ENCODE measurements around the gene BTBD17. TPM values are rescaled to one million over a fixed set of nuclear protein-coding genes. Genes with fewer than 3 reads are reported as not detected.

Gene BTBD17
- total RNA-seq, 4 donors from 2014 or later: 0.67 to 0.89 TPM; not detected in 2

DNA sequence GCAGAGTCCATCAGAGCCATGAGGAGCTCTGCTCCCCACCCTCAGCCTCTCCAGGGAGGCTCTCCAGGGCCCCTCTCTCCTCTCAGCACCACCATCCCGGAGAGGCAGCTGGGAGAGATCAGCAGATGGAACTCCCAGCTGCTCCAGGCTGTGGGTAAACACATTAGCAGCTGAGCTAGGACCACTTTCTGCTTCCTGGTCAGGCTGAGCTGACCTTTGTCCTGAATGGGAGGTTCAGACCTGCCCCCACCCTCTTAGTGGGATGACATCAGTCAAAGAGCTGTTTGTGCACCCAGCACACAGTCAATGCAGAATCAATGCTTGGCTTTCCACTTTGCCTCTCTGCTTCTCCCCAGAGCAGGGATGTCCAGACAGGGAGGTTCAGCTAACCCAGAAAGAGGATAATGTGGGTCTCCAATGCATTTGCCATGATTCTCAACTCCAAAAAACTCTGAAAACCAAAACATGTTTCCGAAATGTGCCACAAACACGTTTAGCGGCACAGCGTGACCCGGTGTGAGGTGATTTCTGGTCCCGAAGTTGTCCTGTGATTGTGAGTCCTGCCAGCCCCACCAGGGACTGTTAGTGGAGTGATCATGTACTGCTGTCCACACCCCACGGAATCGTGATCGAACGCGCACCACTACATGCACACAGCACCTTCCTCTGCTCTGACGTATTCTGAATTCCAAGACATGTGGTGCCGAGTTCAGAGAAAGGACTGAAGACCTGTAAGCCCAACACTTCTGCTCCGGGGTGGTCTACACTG, 12.4 kb upstream of the BTBD17 start:
- no peak for DNase-seq
- intact Hi-C loops (cut with DNase I): no loop called here
- WGBS, 2 donors: 71 to 86% methylated on average over 6 to 15 of the region's 15 CpGs
- no peaks in the 10 kb centered on the region for H3K4me1 ChIP-seq
- H3K27ac ChIP-seq: no peak overlapping the region
- TF ChIP-seq POLR2A (IDR thresholded peaks at IDR 0.05): no peak
- TF ChIP-seq, protein P1, sequence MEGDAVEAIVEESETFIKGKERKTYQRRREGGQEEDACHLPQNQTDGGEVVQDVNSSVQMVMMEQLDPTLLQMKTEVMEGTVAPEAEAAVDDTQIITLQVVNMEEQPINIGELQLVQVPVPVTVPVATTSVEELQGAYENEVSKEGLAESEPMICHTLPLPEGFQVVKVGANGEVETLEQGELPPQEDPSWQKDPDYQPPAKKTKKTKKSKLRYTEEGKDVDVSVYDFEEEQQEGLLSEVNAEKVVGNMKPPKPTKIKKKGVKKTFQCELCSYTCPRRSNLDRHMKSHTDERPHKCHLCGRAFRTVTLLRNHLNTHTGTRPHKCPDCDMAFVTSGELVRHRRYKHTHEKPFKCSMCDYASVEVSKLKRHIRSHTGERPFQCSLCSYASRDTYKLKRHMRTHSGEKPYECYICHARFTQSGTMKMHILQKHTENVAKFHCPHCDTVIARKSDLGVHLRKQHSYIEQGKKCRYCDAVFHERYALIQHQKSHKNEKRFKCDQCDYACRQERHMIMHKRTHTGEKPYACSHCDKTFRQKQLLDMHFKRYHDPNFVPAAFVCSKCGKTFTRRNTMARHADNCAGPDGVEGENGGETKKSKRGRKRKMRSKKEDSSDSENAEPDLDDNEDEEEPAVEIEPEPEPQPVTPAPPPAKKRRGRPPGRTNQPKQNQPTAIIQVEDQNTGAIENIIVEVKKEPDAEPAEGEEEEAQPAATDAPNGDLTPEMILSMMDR (IDR thresholded peaks at IDR 0.05): no peak
- no peaks in the 10 kb centered on the region for H3K27me3 ChIP-seq
- no peaks in the 10 kb centered on the region for H3K36me3 ChIP-seq
- H3K4me3 ChIP-seq (replicated peaks in 1 of 3): no peak overlapping the region
- H3K9me3 ChIP-seq: no peaks in the 10 kb centered on the region

GRCh38 chr17:74372426-74372825, 10.8 kb upstream of the BTBD17 start:
- DNase-seq: no peak
- Histone ChIP-seq H3K4me1 (peaks cover 0 to 11% of the 10 kb centered on the region in 2 donors), H3K4me3 (replicated peaks in 1 of 3) (no peak overlapping the region), H3K27ac (no peak overlapping the region), H3K9me3 (no peaks in the 10 kb centered on the region), H3K36me3 (no peaks in the 10 kb centered on the region), H3K27me3 (no peaks in the 10 kb centered on the region)
- WGBS, 2 donors: 88 to 93% methylated on average over 3 to 8 of the region's 9 CpGs
- TF ChIP-seq, protein P1 (IDR thresholded peaks at IDR 0.05): no peak
- no peak for TF ChIP-seq POLR2A (IDR thresholded peaks at IDR 0.05)
- intact Hi-C loops (cut with DNase I): no loop called here

DNA sequence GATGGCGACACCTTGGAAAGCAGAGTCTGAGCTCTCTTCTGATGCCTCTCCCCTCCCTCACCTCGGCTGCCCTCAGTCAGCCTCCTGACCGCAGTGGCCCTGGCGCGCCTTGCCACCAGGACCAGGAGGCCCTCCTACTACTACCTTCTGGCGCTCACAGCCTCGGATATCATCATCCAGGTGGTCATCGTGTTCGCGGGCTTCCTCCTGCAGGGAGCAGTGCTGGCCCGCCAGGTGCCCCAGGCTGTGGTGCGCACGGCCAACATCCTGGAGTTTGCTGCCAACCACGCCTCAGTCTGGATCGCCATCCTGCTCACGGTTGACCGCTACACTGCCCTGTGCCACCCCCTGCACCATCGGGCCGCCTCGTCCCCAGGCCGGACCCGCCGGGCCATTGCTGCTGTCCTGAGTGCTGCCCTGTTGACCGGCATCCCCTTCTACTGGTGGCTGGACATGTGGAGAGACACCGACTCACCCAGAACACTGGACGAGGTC, 10.0 kb upstream of the BTBD17 start:
- Histone ChIP-seq H3K9me3 (no peaks in the 10 kb centered on the region), H3K27ac (no peak overlapping the region), H3K4me3 (replicated peaks in 1 of 3) (no peak overlapping the region), H3K36me3 (no peaks in the 10 kb centered on the region), H3K27me3 (no peaks in the 10 kb centered on the region), H3K4me1 (peaks cover 0 to 11% of the 10 kb centered on the region in 2 donors)
- DNase-seq: no peak
- 94 to 95% methylated on average over 18 to 19 of the region's 26 CpGs for WGBS, 2 donors
- intact Hi-C loops (cut with DNase I): no loop called here
- TF ChIP-seq POLR2A (IDR thresholded peaks at IDR 0.05): no peak
- TF ChIP-seq, protein P1 (IDR thresholded peaks at IDR 0.05): no peak

- no peaks in the 10 kb centered on the region for H3K9me3 ChIP-seq
- H3K36me3 ChIP-seq: no peaks in the 10 kb centered on the region
- intact Hi-C loops (cut with DNase I): no loop called here
- no peak overlapping the region for H3K27ac ChIP-seq
- 86 to 94% methylated on average over 7 to 9 of the region's 17 CpGs for WGBS, 2 donors
- no peaks in the 10 kb centered on the region for H3K27me3 ChIP-seq
- peaks cover 0 to 11% of the 10 kb centered on the region in 2 donors for H3K4me1 ChIP-seq
- DNase-seq: no peak
- TF ChIP-seq POLR2A (IDR thresholded peaks at IDR 0.05): no peak
- TF ChIP-seq, protein P1 (IDR thresholded peaks at IDR 0.05): no peak
- no peak overlapping the region for H3K4me3 ChIP-seq (replicated peaks in 1 of 3)
Observed at GRCh38 chr17:74369665-74370490, 8.2 kb upstream of the BTBD17 start.

All from thyroid gland (tissue), 4 donors.